Hematopoietic multipotent progenitor cell treated with erythropoietin and hydrocortisone succinate and interleukin-3 and kit ligand, for 17 days (in vitro differentiated cells): ENCODE measurements around the gene KMO.

Experiments used
- DNase-seq: peaks from one replicate; pipeline ENCODE4 v3.0.0-alpha.2; 2015; ENCODE audit warnings: low spot score

The KMO gene

DNA sequence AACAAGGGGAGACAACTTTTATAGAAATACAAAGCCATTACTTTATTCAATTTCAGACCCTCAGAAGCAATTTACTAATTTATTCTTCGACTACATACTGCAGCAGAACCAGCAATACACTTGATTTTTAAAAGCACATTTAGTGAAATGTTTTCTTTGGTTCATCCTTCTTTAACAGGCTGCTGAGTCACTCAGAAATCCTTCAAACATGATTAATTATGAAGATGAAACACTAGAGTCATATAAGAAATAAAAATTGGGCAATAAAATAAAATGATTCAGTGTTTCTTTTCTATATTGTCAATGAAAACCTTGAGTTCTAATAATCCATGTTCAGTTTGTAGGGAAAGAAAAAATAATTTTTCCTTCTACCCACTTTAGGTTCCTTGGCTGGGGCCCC lies 61.0 kb downstream of the KMO start:
- DNase-seq: no peak

- no peak for DNase-seq
These were observed 64.5 kb downstream of the KMO start for GRCh38 chr1:241596633-241597032.

- DNase-seq: no peak
These were observed 66.1 kb downstream of the KMO start for GRCh38 chr1:241598249-241598648.

- no peak for DNase-seq
These were observed 68.3 kb downstream of the KMO start for GRCh38 chr1:241600496-241600901.

DNA sequence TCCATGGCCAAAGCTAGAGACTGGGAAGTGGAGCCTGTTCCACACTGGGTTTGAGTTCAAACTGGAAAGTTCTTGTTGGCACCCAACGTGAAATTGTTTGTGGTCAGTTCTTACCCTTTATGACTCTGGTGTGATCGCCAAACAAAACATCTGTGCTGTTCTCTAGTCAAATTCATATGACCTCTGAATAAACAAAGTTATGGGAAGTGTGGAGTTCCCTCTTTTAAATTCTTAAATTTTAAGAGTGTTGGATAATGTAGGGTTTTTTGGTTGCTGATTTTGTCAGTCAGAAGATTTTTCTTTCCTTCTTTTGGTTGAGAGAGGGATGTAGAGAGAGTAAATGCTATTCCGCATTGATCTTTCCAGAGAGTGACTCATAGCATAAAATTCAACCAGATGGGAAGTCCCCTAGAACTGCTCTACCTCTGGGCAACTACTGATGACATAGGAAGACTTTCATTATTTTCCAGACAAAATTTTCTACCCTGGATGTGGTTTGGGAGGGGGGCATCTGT lies 71.6 kb downstream of the KMO start:
- DNase-seq: no peak

GRCh38 chr1:241605146-241605805 lies 73.1 kb downstream of the KMO start:
- DNase-seq: no peak

- no peak for DNase-seq
These were observed 74.4 kb downstream of the KMO start for GRCh38 chr1:241606544-241606943.

- DNase-seq: no peak
These were observed 75.3 kb downstream of the KMO start for GRCh38 chr1:241607497-241607896.

DNA sequence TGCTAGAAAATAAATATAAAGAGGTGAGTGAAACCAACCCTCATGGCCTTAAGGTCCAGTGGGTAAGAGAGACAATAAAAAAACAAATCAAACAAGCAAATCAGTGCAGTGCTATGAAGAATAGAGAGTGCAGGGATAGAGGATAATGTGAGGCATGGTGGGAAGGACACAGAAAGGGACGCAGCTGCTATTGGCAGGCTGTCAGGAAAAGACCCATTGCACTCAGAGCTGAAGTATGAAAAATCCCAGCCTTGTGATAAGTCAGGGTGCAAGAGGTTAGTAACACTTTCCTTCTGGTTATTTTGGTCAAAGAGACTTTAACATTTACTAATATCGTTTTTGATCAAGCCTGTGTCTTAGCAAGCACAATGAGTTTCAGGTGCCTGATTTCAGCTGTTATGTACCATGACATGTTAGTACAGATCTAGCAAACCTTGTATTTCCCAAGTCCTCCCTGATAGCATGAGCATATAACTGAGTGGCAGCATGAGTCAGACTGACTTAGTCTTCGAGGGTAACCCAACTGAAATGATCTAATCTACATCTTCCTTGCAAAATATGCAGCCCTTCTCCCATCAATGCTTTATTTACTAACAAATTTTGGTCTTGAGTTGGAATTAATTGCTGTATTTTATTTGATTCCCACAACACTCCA lies 76.3 kb downstream of the KMO start:
- no peak for DNase-seq

DNA sequence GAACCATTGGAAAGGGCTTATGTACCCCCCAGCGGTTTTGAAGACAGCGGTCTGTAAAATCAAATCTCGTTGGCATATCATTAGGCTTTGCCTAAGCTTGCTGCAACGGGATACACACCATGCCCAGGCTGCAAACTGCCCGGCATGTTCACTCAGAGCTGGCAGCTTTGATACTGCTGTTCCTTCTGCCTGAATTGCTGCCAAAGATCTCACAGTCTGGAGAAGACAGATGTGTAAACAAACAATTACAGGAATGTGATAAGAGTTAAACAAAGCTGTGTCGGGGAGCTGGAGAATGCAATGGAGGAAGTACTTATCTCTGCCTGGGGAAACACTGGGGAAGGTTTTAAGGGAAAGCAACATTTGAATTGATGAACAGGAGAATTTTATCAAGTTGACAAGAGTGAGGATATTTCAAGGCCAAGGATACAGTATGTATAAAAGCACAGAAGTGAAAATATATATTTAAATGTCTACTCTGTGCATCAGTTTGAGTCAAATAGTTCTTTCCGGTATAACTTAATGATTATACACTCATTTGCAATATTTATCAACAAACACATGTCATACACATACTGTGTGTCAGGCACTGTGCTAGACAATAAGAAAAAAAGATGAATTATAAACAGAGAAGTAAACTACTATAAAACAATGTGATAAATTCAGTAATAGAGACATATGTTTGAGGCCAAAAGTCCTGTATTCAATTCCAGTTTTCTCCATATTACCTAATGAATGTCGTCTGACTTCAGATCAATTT lies 78.1 kb downstream of the KMO start:
- no peak for DNase-seq

- DNase-seq: peak; percentile 80
These were observed 78.9 kb downstream of the KMO start for GRCh38 chr1:241611063-241611462.

DNA sequence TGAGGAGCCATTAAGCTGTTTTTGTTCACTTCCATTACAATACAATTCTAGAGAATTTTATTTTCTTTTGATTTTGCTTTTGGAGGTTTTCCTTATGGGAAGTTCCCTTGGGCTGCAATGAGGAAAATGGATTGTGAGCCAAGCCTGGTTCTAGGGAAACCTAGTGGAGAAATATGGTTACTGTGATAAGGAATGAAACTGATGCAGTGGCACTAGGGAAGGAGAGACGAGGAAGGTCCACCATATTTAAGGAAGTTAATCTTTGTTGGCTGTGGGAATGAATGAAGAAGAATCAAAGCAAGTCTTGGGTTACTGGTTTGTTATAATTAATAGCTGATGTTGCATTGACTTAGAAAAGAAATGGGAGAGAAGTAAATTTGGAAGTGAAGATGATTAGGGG lies 79.6 kb downstream of the KMO start:
- no peak for DNase-seq

DNA sequence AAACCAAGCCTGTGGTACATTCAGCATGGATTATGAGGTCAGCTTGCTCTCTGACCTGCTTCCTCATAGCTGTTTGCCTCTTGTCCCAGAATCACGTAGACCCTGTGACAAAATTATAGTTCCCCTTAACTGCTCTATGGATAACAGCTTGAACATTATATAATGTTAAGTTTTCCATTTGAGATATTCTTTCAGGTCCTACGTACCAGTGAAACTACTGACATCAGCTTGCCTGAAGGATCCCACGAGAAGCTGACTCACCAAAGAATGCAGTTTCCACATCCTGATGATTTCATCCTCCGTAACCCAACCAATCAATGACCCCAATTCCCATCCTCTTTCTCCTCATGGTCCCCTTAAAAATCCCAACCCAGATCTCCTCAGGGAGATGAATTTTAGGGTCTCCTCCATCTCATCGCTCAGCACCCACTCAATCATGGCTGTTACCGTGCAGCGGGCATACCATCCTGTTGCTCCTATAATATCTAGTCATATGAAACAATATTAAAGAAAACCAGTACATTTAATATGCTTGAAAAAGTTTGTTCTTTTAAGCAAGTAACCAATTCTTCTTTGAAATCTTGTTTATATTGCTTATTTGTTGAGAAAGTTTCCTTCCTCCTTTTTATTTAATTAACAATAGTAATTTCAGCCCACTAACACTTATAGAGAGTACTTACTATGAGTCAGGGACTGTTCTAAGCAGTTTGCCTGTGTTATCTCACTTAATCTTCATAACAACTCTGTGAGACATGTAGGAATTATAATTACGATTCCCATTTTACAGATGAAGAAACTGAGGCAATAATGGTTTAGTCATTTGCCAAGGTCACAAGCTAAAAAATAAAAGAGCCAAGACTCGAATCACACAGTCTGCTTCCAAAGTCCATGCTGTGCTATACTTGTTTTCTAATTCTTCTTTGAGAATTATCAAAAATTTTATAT lies 80.6 kb downstream of the KMO start:
- DNase-seq: no peak

DNA sequence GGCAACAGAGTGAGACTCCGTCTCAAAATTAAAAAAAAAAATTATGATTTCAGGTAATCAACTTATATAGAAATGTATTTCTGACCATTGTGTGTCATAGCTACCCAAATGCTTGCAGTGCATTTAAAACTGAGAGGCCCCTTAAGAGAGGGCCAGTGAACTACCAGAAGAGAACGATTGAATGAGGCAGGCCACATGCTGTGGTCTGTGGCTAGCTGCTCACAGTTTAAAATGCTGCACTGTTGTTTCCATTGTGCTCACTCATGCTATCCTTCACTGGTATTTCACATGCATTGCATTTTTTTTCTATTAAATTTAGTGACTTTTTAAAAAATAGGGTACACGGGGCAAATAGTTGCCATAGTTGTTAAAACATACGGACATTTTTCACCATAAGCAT lies 82.0 kb downstream of the KMO start:
- DNase-seq: no peak

- DNase-seq: no peak
These were observed 82.4 kb downstream of the KMO start for GRCh38 chr1:241614572-241614971.

GRCh38 chr1:241615043-241615974 lies 83.1 kb downstream of the KMO start:
- no peak for DNase-seq

DNA sequence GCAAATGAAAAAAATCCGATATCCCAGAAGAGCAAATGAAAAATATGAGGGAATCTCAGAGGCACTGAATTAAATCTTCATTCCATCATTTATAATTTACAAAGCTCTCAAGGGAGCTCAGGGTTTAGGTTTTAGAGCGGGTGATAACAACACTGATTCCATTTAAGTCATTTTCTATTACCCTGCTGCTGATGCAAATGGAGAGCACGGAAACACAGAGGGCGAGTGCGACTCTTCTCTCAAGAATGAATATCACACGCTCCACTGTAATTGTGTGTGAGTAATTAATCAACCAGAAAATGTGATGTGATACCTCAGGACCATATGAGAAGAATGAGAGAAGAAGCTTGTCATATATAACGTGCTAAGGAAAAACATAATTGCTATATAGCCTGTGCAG lies 85.2 kb downstream of the KMO start:
- DNase-seq: no peak

DNA sequence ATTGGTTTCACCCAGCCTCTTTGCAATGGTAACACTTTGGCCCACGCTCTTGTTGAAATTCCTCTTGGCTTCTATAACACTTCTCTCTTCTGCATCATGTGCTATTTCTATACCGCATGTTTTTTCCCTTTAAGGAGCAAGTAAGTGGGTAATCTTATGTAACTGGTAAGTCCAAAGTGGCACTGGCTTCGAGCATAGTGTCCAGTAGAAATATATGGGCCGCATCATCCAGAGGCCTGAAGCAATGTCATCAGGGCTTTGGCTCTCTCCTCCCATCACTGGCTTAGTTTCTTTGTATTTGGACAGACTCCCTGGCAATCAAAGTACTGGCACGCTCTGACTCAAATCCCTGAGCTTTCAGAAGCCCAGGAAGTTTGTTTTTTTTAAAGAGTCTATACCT lies 90.5 kb downstream of the KMO start:
- no peak for DNase-seq

GRCh38 chr1:241624935-241625334 lies 92.8 kb downstream of the KMO start:
- DNase-seq: peak; percentile 17

DNA sequence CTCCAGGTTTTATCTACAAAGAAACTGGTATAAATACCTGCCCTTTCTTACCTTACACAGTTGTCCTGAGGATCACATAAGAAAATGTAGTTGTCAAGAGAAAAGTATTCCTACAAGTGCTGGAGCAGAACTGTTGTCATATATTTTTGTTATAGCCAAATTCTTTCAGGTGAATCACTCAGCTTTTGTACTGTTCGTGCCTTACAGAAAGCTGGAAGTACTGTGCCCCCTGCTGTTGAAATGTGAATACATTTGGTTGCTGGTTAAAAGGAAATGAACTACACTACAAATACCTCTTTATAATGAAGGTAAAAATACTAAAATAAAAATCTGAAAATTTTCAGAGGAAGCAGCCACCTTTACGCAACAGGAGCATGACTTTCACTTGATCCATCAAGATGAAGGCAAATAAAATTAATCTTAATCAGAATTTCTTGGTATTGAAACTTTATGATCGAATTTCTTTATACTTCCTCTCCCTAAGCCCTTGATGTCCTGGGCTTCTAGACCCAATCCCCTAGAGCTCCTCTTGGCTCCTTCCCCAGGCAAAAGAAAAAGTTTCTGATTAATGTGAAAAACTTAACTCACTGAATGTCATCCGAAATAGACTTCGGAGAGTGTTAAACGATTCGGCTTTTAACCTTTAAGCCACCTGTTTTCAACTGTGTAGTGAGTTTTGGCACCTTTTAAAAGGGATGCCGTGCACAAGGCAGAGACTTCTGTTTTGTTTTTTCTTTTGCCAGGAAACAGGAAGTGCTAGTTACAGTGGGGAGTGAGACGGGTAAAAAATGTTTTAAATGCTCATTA lies 95.5 kb downstream of the KMO start:
- DNase-seq: peak; percentile 66
